Adrenal gland (tissue), 12 donors: ENCODE measurements around the gene CDH4. TPM values are rescaled to one million over a fixed set of nuclear protein-coding genes. Genes with fewer than 3 reads are reported as not detected.

ENCODE experiments used
- DNase-seq, 7 donors: peaks; one replicate each; pipeline ENCODE4 v3.0.0-alpha.2; 2019 to 2020
- H3K27ac ChIP-seq, 5 donors: fragments of 200-600 bp; sonication (generic) in 4 of 5; 1 replicate in 3 of 5; 2 replicates in 2 of 5; pipeline versions ENCODE4 v1.5.1 to v1.8.0; 2016 to 2020; ENCODE audit warnings: mild to moderate bottlenecking in 1 of 5
- H3K27me3 ChIP-seq: fragments of 200-600 bp; 2 replicates; pipeline ENCODE4 v1.8.0; 2021
- H3K36me3 ChIP-seq, 2 donors: fragments of 200-600 bp; replicated peaks in 1 of 2; 1 replicate in 1 of 2; 2 replicates in 1 of 2; pipeline versions ENCODE4 v1.5.1 to v1.8.0; 2018 to 2022
- H3K4me1 ChIP-seq, 2 donors: fragments of 200-600 bp; replicated peaks in 1 of 2; 1 replicate in 1 of 2; 2 replicates in 1 of 2; pipeline versions ENCODE4 v1.5.1 to v1.8.0; 2018 to 2021
- H3K4me3 ChIP-seq, 4 donors: fragments of 200-600 bp; sonication (generic) in 3 of 4; one replicate each; pipeline ENCODE4 v1.5.1; 2016 to 2018
- H3K9me3 ChIP-seq, 3 donors: fragments of 200-600 bp; sonication (generic) in 1 of 3; replicated peaks in 1 of 3; 1 replicate in 2 of 3; 2 replicates in 1 of 3; pipeline versions ENCODE4 v1.5.1 to v1.8.0; 2016 to 2021
- CTCF ChIP-seq, 6 experiments: fragments of 450-650 bp in 4 of 6; fragments of 200-600 bp in 2 of 6; sonication (generic) in 1 of 6; IDR thresholded peaks; 1 replicate in 5 of 6; 2 replicates in 1 of 6; pipeline versions ENCODE4 v1.5.1 to v1.8.0; 2016 to 2021; ENCODE audit warnings: antibody characterized with exemption in 6 of 6, mild to moderate bottlenecking in 2 of 6, moderate library complexity in 1 of 6
- POLR2A ChIP-seq, 2 donors: fragments of 450-650 bp; IDR thresholded peaks; one replicate each; pipeline ENCODE4 v1.6.1; 2017; ENCODE audit warnings: antibody characterized with exemption in 2 of 2, mild to moderate bottlenecking in 2 of 2, moderate library complexity in 1 of 2
- WGBS, 4 donors: extraction: QIAGEN DNeasy Blood & Tissue Kit in 2 of 4; methylation state at CpG; one replicate each; pipeline versions ENCODE4 v1.1.5 to v1.1.7; 2013 to 2017; 5-methylcytosine and 5-hydroxymethylcytosine counted together
- intact Hi-C, 2 donors: fragments of 100-400 bp; cut with DNase I; formaldehyde crosslinking; loops; one replicate each; pipeline versions ENCODE4 v1.14.1 to v1.15.0; 2022 to 2023
- polyA plus RNA-seq, 3 donors: library from polyadenylated mRNA; stranded (reverse); fragments of 200-250 nt in 2 of 3; fragments of 350-450 nt in 1 of 3; fragmentation: Illumina TruSeq in 1 of 3; extraction: RNeasy Lipid Tissue Mini Kit (QIAGEN cat#74804) in 1 of 3; gene quantifications; one replicate each; pipeline ENCODE4 v1.2.3, GENCODE V29; 2013 to 2014
- total RNA-seq, 9 donors: library from RNA; depleted of rRNA in 4 of 9; stranded (reverse); fragments of >200 nt in 4 of 9; fragments of 120-200 nt in 1 of 9; fragmentation: NEBNext Ultra II Directional in 1 of 9; extraction: Animal tissue kit (Norgen Biotek cat#: 25700) in 1 of 9; gene quantifications; one replicate each; pipeline versions ENCODE4 v1.1.0 to v1.2.4, GENCODE V29; 2013 to 2023
- donor health status: healthy with polysubstance abuse.
- donor health status: Bipolar disorder and iron deficiency.
- donor health status: DM: yes; HTN: yes; CAD: no.
- donor health status: DM: no; HTN: no; CAD: no.
- donor health status: DM: no; HTN: no; CAD: no.
- donor health status: DM: yes; HTN: yes; CAD: no.

CDH4 gene
- total and polyA plus RNA-seq, 12 donors = 0.08 to 0.53 (median 0.20) TPM; not detected in 3

GRCh38 chr20:61575151-61575937 lies 323.3 kb downstream of the CDH4 start:
- WGBS, 4 donors = 56 to 67% (median 61%) methylated on average over 5 to 6 of the region's 6 CpGs
- H3K27me3 ChIP-seq = peaks cover 5% of the 10 kb centered on the region

GRCh38 chr20:61576372-61576771 lies 324.3 kb downstream of the CDH4 start:
- intact Hi-C loops = no loop called here
- H3K9me3 ChIP-seq = no peaks in the 10 kb centered on the region
- no peaks in the 10 kb centered on the region for H3K36me3 ChIP-seq
- 82 to 86% (median 85%) methylated on average over 5 of the region's 5 CpGs for WGBS, 4 donors
- DNase-seq = no peak
- TF ChIP-seq CTCF (IDR thresholded peaks at IDR 0.05) (no peak), POLR2A (IDR thresholded peaks at IDR 0.05) (no peak)
- H3K4me1 ChIP-seq = no peaks in the 10 kb centered on the region
- H3K27me3 ChIP-seq = peaks cover 5% of the 10 kb centered on the region
- no peak overlapping the region for H3K4me3 ChIP-seq
- no peak overlapping the region for H3K27ac ChIP-seq

More at GRCh38 chr20:61575151-61575937, 323.3 kb downstream of the CDH4 start:
- Histone ChIP-seq H3K36me3 (no peaks in the 10 kb centered on the region), H3K4me1 (no peaks in the 10 kb centered on the region), H3K27ac (no peak overlapping the region), H3K9me3 (no peaks in the 10 kb centered on the region), H3K4me3 (no peak overlapping the region)
- no peak for DNase-seq
- TF ChIP-seq POLR2A (IDR thresholded peaks at IDR 0.05) = no peak
- TF ChIP-seq CTCF (IDR thresholded peaks at IDR 0.05) = no peak
- intact Hi-C loops = no loop called here

GRCh38 chr20:61577065-61577464 lies 325.0 kb downstream of the CDH4 start:
- WGBS, 4 donors = 86 to 100% (median 94%) methylated on average over 1 of the region's 1 CpG
- H3K4me3 ChIP-seq = no peak overlapping the region
- no peaks in the 10 kb centered on the region for H3K4me1 ChIP-seq
- H3K36me3 ChIP-seq = no peaks in the 10 kb centered on the region
- H3K27me3 ChIP-seq = peaks cover 5% of the 10 kb centered on the region
- intact Hi-C loops = no loop called here
- no peak overlapping the region for H3K27ac ChIP-seq
- DNase-seq = no peak
- TF ChIP-seq CTCF (IDR thresholded peaks at IDR 0.05) (no peak), POLR2A (IDR thresholded peaks at IDR 0.05) (no peak)
- no peaks in the 10 kb centered on the region for H3K9me3 ChIP-seq

- TF ChIP-seq POLR2A (IDR thresholded peaks at IDR 0.05) (no peak), CTCF (IDR thresholded peaks at IDR 0.05) (no peak)
- H3K36me3 ChIP-seq = no peaks in the 10 kb centered on the region
- no peaks in the 10 kb centered on the region for H3K9me3 ChIP-seq
- no peak for DNase-seq
- peaks cover 2% of the 10 kb centered on the region for H3K27me3 ChIP-seq
- 74 to 82% (median 75%) methylated on average over 7 of the region's 7 CpGs for WGBS, 4 donors
- intact Hi-C loops = no loop called here
- no peaks in the 10 kb centered on the region for H3K4me1 ChIP-seq
- H3K4me3 ChIP-seq = no peak overlapping the region
- H3K27ac ChIP-seq = no peak overlapping the region
Measured at GRCh38 chr20:61579908-61580307, 327.8 kb downstream of the CDH4 start.
